Bronchial smooth muscle cell (primary cell): ENCODE data around the gene HEXIM2. TPM values are rescaled to one million over a fixed set of nuclear protein-coding genes. Genes with fewer than 3 reads are reported as not detected.

Source experiments
- total RNA-seq: library from RNA; depleted of rRNA; stranded (reverse); fragments of >200 nt; gene quantifications from 2 replicates; pipeline ENCODE4 v1.2.1, GENCODE V29; 2014

Gene HEXIM2, protein sequence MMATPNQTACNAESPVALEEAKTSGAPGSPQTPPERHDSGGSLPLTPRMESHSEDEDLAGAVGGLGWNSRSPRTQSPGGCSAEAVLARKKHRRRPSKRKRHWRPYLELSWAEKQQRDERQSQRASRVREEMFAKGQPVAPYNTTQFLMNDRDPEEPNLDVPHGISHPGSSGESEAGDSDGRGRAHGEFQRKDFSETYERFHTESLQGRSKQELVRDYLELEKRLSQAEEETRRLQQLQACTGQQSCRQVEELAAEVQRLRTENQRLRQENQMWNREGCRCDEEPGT
- 13.8 and 17.3 TPM in 2 replicates for total RNA-seq

GRCh38 chr17:45161288-45162024, at the start of gene HEXIM2:
Gene HEXIM2, plus strand, starts transcription at chr17:45161875. Its CDS starts 919 bp downstream, at chr17:45162794.

DNA sequence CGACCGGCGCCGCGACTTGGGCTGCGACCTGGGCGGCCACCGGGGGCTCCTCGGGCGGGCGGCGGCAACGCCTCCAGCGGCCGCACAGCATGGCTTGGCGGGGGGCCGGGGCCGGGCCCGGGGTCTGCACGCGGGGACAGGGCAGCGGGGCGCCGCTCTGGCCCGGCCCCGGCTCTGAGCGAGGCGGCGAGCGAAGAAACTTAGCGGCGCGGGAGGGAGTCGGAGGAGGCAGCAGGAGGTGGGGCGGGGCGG, 29.4 kb upstream of the HEXIM2 start, which contains the start of gene PLCD3:
Gene PLCD3, minus strand, starts transcription at position 196 of the 252 bp plus-strand sequence. Its CDS starts 105 bp downstream, at position 91.

DNA sequence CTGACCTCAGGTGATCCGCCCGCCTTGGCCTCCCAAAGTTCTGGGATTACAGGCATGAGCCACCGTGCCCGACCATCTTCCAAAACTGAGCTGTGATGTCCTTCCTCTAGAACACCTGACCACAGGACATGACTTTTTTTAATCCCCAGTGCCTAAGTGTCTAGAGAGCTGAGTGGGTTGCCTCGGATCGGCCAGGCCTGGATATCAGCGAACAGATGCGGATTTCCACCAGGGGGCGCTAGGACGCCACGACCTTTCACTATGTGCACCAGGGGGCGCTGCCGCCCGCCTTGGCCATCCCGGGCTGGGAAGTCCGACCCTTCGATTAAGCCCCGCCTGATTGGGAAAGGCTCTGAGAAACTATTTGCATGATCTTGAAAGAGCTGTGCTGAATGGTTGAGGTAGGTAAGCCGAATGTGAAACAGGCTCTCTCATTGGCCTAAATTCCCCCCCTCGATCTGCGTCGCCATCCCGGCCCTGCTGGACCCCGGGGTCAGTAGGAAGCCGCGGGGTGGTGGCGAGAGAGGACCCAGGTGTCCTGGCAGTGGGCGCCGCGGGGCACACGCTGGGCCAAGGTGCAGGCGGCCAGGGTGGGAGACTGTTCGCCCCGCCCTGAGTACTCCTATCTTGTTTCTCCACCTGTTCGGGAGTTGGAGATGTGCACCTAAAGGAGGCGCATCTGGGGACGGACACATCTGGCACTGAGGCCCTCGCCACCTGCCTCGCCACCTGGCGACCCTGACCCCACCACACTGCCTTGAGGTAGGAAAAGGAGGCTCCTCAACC, 26.3 kb upstream of the HEXIM2 start, which contains the start of gene ACBD4:
Gene ACBD4, plus strand, starts transcription at position 496 of the 786 bp plus-strand sequence. CDS start 458 bp downstream, outside the sequence.

DNA sequence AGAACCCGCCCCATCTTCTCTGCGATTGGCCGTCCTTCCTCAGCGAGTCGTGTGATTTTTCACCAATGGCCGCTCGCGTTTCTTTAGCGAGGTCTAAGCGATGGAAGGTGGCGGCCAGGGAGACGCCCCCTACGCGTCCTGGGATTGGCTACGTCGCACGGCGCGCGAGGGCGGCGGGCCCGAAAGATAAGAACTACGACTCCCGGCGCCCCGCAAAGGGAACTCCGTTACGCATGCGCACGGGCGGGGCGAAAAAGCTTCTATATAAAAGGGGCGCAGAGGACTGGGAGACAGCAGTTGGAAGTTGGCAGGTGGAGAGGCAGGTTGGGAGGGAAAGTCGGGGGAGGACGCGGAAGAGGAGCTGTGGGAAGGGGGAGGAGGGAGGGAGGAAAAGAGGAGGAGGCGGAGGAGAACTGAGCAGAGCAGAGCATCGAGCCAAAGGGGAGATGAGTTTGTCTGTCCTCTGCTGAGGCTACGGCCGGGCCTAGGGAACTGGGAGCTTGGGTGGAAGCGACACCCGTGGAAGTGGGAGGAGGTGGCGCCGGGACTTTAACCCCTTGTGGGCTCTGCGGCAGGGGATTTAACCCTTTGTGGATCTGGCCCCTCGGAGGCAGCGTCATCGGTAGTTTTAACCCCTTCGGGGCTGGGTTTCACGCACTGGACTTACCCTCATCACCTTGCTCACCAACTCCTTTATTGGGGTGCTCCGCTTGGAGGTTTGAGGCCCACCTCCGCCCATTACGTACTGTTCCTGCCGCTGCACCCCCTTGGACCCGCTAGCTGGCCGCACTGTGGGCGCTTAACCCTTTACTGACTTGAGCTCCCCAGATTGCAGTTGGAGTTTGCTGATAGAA, 13.3 kb upstream of the HEXIM2 start, which contains the start of gene HEXIM1:
Gene HEXIM1, plus strand, starts transcription at position 293 of the 854 bp plus-strand sequence. CDS start 716 bp downstream, outside the sequence.

Other genes starting within 250 kb of the HEXIM2 start
- gene GFAP, start 246.4 kb upstream of the HEXIM2 start, total RNA-seq: 0.16 and 0.17 TPM in 2 replicates
- gene KIF18B, start 214.1 kb upstream of the HEXIM2 start, total RNA-seq: 0.32 and 0.77 TPM in 2 replicates
- gene C1QL1, start 193.6 kb upstream of the HEXIM2 start, total RNA-seq: 0.32 and 1.1 TPM in 2 replicates
- 30.9 and 39.3 TPM in 2 replicates for gene DCAKD, start 110.2 kb upstream of the HEXIM2 start, total RNA-seq
- 55.5 and 80.2 TPM in 2 replicates for gene NMT1, start 100.6 kb upstream of the HEXIM2 start, total RNA-seq
- gene PLCD3, start 29.4 kb upstream of the HEXIM2 start, total RNA-seq: 39.1 and 45.8 TPM in 2 replicates
- 5.8 and 7.4 TPM in 2 replicates for gene ACBD4, start 26.2 kb upstream of the HEXIM2 start, total RNA-seq
- gene HEXIM1, start 13.4 kb upstream of the HEXIM2 start, total RNA-seq: 5.5 and 8.7 TPM in 2 replicates
- gene FMNL1, start 60.0 kb downstream of the HEXIM2 start, total RNA-seq: 9.9 and 14.5 TPM in 2 replicates
- not detected in 2 replicates for gene SPATA32, start 100.2 kb downstream of the HEXIM2 start, total RNA-seq
- 4.1 and 4.6 TPM in 2 replicates for gene MAP3K14, start 155.1 kb downstream of the HEXIM2 start, total RNA-seq